ENCODE results near the gene ALG14.

DNA sequence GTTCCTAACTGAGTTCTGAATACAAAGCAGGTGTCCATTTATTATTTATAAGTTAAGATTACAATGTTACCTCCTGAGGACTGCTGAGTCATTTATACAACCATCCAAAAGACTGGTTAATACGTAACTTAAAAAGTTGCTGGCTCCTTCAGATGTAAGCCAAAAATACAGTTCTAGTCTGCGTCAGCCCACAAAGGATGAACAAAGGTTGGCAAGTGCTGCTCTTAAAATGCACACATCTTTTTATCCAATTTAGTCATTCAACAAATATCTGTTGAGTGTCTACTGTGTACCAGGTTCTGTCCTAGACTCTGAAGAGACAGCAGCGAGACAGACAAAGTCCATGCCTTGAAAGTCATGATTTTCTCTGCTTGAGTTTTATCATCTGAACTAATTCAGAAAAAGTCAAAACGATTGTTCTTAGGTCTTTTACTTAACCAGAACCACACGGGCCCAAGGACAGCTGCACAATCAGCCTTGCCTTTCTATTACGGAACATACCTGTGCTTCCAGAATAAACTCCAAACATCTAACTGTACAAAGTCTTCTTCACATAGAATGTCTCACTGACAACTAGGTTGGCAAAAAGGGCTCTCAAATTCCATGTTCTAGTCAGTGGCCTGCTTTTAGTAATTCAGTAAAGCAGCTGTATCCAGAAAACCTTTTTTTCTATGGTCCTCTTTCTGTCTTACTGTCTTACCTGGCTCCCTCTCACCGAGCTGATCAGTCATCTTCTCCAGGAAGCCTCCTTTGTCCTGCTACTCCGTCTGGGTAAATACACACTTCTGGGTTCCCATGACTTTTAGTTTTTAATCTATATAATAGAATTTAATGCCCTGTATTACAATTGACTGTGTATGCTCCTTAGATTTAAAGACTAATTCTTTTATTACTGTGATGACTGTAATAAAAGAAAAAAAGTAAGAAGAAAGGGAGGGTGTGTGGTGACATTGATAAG is 130.3 kb downstream of the ALG14 start:
- TF ChIP-seq, protein P1, sequence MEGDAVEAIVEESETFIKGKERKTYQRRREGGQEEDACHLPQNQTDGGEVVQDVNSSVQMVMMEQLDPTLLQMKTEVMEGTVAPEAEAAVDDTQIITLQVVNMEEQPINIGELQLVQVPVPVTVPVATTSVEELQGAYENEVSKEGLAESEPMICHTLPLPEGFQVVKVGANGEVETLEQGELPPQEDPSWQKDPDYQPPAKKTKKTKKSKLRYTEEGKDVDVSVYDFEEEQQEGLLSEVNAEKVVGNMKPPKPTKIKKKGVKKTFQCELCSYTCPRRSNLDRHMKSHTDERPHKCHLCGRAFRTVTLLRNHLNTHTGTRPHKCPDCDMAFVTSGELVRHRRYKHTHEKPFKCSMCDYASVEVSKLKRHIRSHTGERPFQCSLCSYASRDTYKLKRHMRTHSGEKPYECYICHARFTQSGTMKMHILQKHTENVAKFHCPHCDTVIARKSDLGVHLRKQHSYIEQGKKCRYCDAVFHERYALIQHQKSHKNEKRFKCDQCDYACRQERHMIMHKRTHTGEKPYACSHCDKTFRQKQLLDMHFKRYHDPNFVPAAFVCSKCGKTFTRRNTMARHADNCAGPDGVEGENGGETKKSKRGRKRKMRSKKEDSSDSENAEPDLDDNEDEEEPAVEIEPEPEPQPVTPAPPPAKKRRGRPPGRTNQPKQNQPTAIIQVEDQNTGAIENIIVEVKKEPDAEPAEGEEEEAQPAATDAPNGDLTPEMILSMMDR (tag by site-specific recombination; IDR thresholded peaks at IDR 0.05), result no peak
- no peak for TF ChIP-seq ZNF169 (tag by site-specific recombination; IDR thresholded peaks at IDR 0.05)
- TF ChIP-seq ZNF544 (tag by site-specific recombination; IDR thresholded peaks at IDR 0.05), result no peak
- TF ChIP-seq, protein P2, sequence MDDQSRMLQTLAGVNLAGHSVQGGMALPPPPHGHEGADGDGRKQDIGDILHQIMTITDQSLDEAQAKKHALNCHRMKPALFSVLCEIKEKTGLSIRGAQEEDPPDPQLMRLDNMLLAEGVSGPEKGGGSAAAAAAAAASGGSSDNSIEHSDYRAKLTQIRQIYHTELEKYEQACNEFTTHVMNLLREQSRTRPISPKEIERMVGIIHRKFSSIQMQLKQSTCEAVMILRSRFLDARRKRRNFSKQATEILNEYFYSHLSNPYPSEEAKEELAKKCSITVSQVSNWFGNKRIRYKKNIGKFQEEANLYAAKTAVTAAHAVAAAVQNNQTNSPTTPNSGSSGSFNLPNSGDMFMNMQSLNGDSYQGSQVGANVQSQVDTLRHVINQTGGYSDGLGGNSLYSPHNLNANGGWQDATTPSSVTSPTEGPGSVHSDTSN (CRISPR knock-in tag; IDR thresholded peaks at IDR 0.05), result no peak
- no peak for TF ChIP-seq ZBTB17 (tag by site-specific recombination; IDR thresholded peaks at IDR 0.05)
- TF ChIP-seq, protein P3, sequence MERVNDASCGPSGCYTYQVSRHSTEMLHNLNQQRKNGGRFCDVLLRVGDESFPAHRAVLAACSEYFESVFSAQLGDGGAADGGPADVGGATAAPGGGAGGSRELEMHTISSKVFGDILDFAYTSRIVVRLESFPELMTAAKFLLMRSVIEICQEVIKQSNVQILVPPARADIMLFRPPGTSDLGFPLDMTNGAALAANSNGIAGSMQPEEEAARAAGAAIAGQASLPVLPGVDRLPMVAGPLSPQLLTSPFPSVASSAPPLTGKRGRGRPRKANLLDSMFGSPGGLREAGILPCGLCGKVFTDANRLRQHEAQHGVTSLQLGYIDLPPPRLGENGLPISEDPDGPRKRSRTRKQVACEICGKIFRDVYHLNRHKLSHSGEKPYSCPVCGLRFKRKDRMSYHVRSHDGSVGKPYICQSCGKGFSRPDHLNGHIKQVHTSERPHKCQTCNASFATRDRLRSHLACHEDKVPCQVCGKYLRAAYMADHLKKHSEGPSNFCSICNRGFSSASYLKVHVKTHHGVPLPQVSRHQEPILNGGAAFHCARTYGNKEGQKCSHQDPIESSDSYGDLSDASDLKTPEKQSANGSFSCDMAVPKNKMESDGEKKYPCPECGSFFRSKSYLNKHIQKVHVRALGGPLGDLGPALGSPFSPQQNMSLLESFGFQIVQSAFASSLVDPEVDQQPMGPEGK (tag by site-specific recombination; IDR thresholded peaks at IDR 0.05), result no peak
- no peak for TF ChIP-seq REPIN1 (tag by site-specific recombination; IDR thresholded peaks at IDR 0.05; ENCODE audit: low read depth)
- TF ChIP-seq ZNF416 (tag by site-specific recombination; IDR thresholded peaks at IDR 0.05), result no peak
- TF ChIP-seq ZNF140 (tag by site-specific recombination; IDR thresholded peaks at IDR 0.05), result no peak
- no peak for TF ChIP-seq ZBTB48 (tag by site-specific recombination; IDR thresholded peaks at IDR 0.05)
- TF ChIP-seq, protein P4, sequence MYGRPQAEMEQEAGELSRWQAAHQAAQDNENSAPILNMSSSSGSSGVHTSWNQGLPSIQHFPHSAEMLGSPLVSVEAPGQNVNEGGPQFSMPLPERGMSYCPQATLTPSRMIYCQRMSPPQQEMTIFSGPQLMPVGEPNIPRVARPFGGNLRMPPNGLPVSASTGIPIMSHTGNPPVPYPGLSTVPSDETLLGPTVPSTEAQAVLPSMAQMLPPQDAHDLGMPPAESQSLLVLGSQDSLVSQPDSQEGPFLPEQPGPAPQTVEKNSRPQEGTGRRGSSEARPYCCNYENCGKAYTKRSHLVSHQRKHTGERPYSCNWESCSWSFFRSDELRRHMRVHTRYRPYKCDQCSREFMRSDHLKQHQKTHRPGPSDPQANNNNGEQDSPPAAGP (tag by site-specific recombination; IDR thresholded peaks at IDR 0.05), result no peak

Data from HEK293 (cell line).